H1 (cell line): ENCODE measurements around the gene FAM204A. TPM values are rescaled to one million over a fixed set of nuclear protein-coding genes. Genes with fewer than 3 reads are reported as not detected.

ENCODE experiments used
- CTCF ChIA-PET: fragments of 300-600 bp; sonication (Branson Sonifier 250); formaldehyde crosslinking; loops from one replicate; lab custom pipeline; 2021; ENCODE audit not compliant: partially characterized antibody; lab: Charles Lee
- POLR2A ChIA-PET: fragments of 300-600 bp; sonication (Branson Sonifier 250); formaldehyde crosslinking; loops from one replicate; lab custom pipeline; 2021; ENCODE audit warnings: inconsistent platforms; ENCODE audit not compliant: partially characterized antibody; lab: Charles Lee
- DNase-seq, 2 experiments: peaks; one replicate each; pipeline versions ENCODE4 v3.0.0 to v3.0.0-alpha.2; 2010 to 2022; ENCODE audit warnings: low spot score in 2 of 2, low read depth in 1 of 2, mixed read lengths in 1 of 2
- FAIRE-seq: peaks from 2 replicates; lab custom pipeline; 2011; peaks lifted over from hg19 to GRCh38; lab: Jason Lieb, UNC
- H2AFZ ChIP-seq: 2 replicates; pipeline ENCODE4 v1.8.1; 2012; ENCODE audit warnings: low read length, inconsistent platforms
- H2AK5ac ChIP-seq: 2 replicates; pipeline ENCODE4 v1.6.1; 2013; ENCODE audit warnings: low read depth, low read length
- H2BK120ac ChIP-seq: replicated peaks from 2 replicates; pipeline ENCODE3; 2013; ENCODE audit warnings: low read depth, low read length, inconsistent platforms
- H2BK12ac ChIP-seq: 2 replicates; pipeline ENCODE4 v1.6.1; 2013; ENCODE audit warnings: low read depth, low read length
- H2BK15ac ChIP-seq: 2 replicates; pipeline ENCODE4 v1.6.1; 2013; ENCODE audit warnings: low read length
- H2BK20ac ChIP-seq: 2 replicates; pipeline ENCODE4 v1.6.1; 2013; ENCODE audit warnings: low read length
- H2BK5ac ChIP-seq: 2 replicates; pipeline ENCODE4 v1.6.1; 2013; ENCODE audit warnings: low read depth, low read length
- H3K14ac ChIP-seq: 2 replicates; pipeline ENCODE4 v1.6.1; 2013; ENCODE audit warnings: inconsistent platforms; ENCODE audit not compliant: insufficient read length
- H3K18ac ChIP-seq: 2 replicates; pipeline ENCODE4 v1.6.1; 2013; ENCODE audit warnings: low read length; ENCODE audit errors: extremely low read depth
- H3K23ac ChIP-seq: 2 replicates; pipeline ENCODE4 v1.6.1; 2013; ENCODE audit warnings: inconsistent platforms; ENCODE audit not compliant: insufficient read length
- H3K23me2 ChIP-seq: 2 replicates; pipeline ENCODE4 v1.6.1; 2013; ENCODE audit warnings: low read depth, low read length
- H3K27ac ChIP-seq: 2 replicates; pipeline ENCODE4 v1.6.1; 2011; ENCODE audit warnings: low read depth, low read length, inconsistent platforms
- H3K27me3 ChIP-seq, 4 experiments: replicated peaks in 1 of 4; 1 replicate in 1 of 4; 2 replicates in 3 of 4; pipeline versions ENCODE4 v1.6.1 to v1.8.1; 2011 to 2013; ENCODE audit warnings: low read length in 3 of 4, mild to moderate bottlenecking in 3 of 4, inconsistent platforms in 2 of 4, mixed read lengths in 2 of 4, moderate library complexity in 1 of 4; ENCODE audit not compliant: control insufficient read depth in 3 of 4, insufficient read depth in 3 of 4; ENCODE audit errors: extremely low read depth in 1 of 4
- H3K36me3 ChIP-seq, 4 experiments: 2 replicates each; pipeline versions ENCODE4 v1.6.1 to v1.8.1; 2011 to 2013; ENCODE audit warnings: mild to moderate bottlenecking in 4 of 4, low read length in 3 of 4, moderate library complexity in 2 of 4, control low read depth in 1 of 4, inconsistent platforms in 1 of 4; ENCODE audit not compliant: insufficient read depth in 4 of 4, control insufficient read depth in 2 of 4
- H3K4ac ChIP-seq: replicated peaks from 2 replicates; pipeline ENCODE3; 2013; ENCODE audit warnings: low read length, low read depth, mixed read lengths, inconsistent platforms; ENCODE audit not compliant: insufficient read length
- H3K4me1 ChIP-seq, 4 experiments: replicated peaks in 1 of 4; 1 replicate in 1 of 4; 2 replicates in 3 of 4; pipeline versions ENCODE4 v1.6.1 to v1.8.1; 2011 to 2013; ENCODE audit warnings: low read length in 3 of 4, inconsistent platforms in 2 of 4, mixed read lengths in 1 of 4; ENCODE audit not compliant: insufficient read depth in 4 of 4, control insufficient read depth in 3 of 4
- H3K4me2 ChIP-seq, 2 experiments: 2 replicates each; pipeline versions ENCODE4 v1.6.1 to v1.8.1; 2011 to 2013; ENCODE audit warnings: low read depth in 2 of 2, low read length in 2 of 2, control low read depth in 1 of 2, inconsistent platforms in 1 of 2, mild to moderate bottlenecking in 1 of 2; ENCODE audit not compliant: insufficient read depth in 1 of 2
- H3K4me3 ChIP-seq, 4 experiments: fragments of 200-600, 300-600 bp in 1 of 4; sonication (generic), shearing (Covaris generic), sonication (Bioruptor Twin) in 1 of 4; 2 replicates each; pipeline versions ENCODE4 v1.5.1 to v1.8.1; 2011 to 2016; ENCODE audit warnings: low read length in 4 of 4, low read depth in 3 of 4, control low read depth in 2 of 4, inconsistent platforms in 2 of 4, mild to moderate bottlenecking in 2 of 4, mixed read lengths in 1 of 4, moderate library complexity in 1 of 4; ENCODE audit not compliant: insufficient read depth in 2 of 4; ENCODE audit errors: extremely low read depth in 1 of 4
- H3K56ac ChIP-seq: replicated peaks from 2 replicates; pipeline ENCODE3; 2013; ENCODE audit warnings: low read depth, mild to moderate bottlenecking, mixed read lengths, low read length, inconsistent platforms; ENCODE audit not compliant: insufficient read length
- H3K79me1 ChIP-seq: 2 replicates; pipeline ENCODE4 v1.6.1; 2013; ENCODE audit warnings: low read depth, low read length, control low read depth
- H3K79me2 ChIP-seq, 2 experiments: 2 replicates each; pipeline versions ENCODE4 v1.6.1 to v1.8.1; 2012 to 2013; ENCODE audit warnings: low read length in 2 of 2, mild to moderate bottlenecking in 2 of 2, inconsistent platforms in 1 of 2; ENCODE audit not compliant: insufficient read depth in 2 of 2, control insufficient read depth in 1 of 2
- H3K9ac ChIP-seq, 4 experiments: replicated peaks in 1 of 4; 1 replicate in 1 of 4; 2 replicates in 3 of 4; pipeline versions ENCODE4 v1.6.1 to v1.8.1; 2011 to 2013; ENCODE audit warnings: low read depth in 3 of 4, low read length in 3 of 4, control low read depth in 2 of 4, mild to moderate bottlenecking in 2 of 4, moderate library complexity in 2 of 4, inconsistent platforms in 1 of 4; ENCODE audit errors: extremely low read depth in 1 of 4
- H3K9me3 ChIP-seq, 2 experiments: 2 replicates each; pipeline versions ENCODE4 v1.6.1 to v1.8.1; 2012 to 2013; ENCODE audit warnings: mild to moderate bottlenecking in 2 of 2, moderate library complexity in 2 of 2, control low read depth in 1 of 2, inconsistent platforms in 1 of 2, low read depth in 1 of 2, low read length in 1 of 2, mixed read lengths in 1 of 2; ENCODE audit not compliant: insufficient read depth in 2 of 2
- H4K20me1 ChIP-seq, 2 experiments: replicated peaks in 1 of 2; 2 replicates each; pipeline versions ENCODE3 to v1.8.1; 2011 to 2013; ENCODE audit warnings: inconsistent platforms in 2 of 2, low read length in 2 of 2, mild to moderate bottlenecking in 1 of 2; ENCODE audit not compliant: insufficient read depth in 2 of 2, control insufficient read depth in 1 of 2
- H4K5ac ChIP-seq: 2 replicates; pipeline ENCODE4 v1.6.1; 2013; ENCODE audit warnings: low read length, low read depth, mixed read lengths, inconsistent platforms; ENCODE audit not compliant: insufficient read length
- H4K8ac ChIP-seq: 2 replicates; pipeline ENCODE4 v1.8.0; 2013; ENCODE audit warnings: mild to moderate bottlenecking, moderate library complexity, low read length, inconsistent platforms; ENCODE audit not compliant: insufficient read depth; ENCODE audit errors: extremely low read depth
- H4K91ac ChIP-seq: replicated peaks from 2 replicates; pipeline ENCODE3; 2013; ENCODE audit warnings: low read length, mixed read lengths, inconsistent platforms; ENCODE audit not compliant: insufficient read length
- ATF3 ChIP-seq: IDR thresholded peaks from 2 replicates; pipeline ENCODE4 v1.6.1; 2011; ENCODE audit warnings: low read depth, mild to moderate bottlenecking, low read length; ENCODE audit not compliant: insufficient read depth
- CHD2 ChIP-seq: IDR thresholded peaks from 2 replicates; pipeline ENCODE4 v1.6.1; 2012; ENCODE audit warnings: low read length, improper control_type of control experiment
- CREB1 ChIP-seq: IDR thresholded peaks from 2 replicates; pipeline ENCODE4 v1.6.1; 2012; ENCODE audit warnings: inconsistent platforms
- EGR1 ChIP-seq: IDR thresholded peaks from 2 replicates; pipeline ENCODE4 v1.6.1; 2011; ENCODE audit warnings: low read depth, low read length, borderline replicate concordance
- EP300 ChIP-seq, 2 experiments: IDR thresholded peaks; 1 replicate in 1 of 2; 2 replicates in 1 of 2; pipeline ENCODE4 v1.6.1; 2011 to 2012; ENCODE audit warnings: low read depth in 2 of 2, low read length in 2 of 2, mild to moderate bottlenecking in 2 of 2, borderline replicate concordance in 1 of 2, inconsistent platforms in 1 of 2, moderate library complexity in 1 of 2
- FOSL1 ChIP-seq: IDR thresholded peaks from 2 replicates; pipeline ENCODE4 v1.6.1; 2011; ENCODE audit warnings: mild to moderate bottlenecking, low read depth, low read length, moderate library complexity; ENCODE audit not compliant: insufficient read depth
- JUN ChIP-seq: IDR thresholded peaks from 2 replicates; pipeline ENCODE4 v1.6.1; 2011; ENCODE audit warnings: low read depth, mild to moderate bottlenecking, improper control_type of control experiment, low read length
- PHF8 ChIP-seq: fragments of 200-600 bp; sonication (generic); conservative IDR thresholded peaks from 2 replicates; pipeline ENCODE4 v1.7.1; 2012; ENCODE audit warnings: low read depth, mild to moderate bottlenecking, inconsistent platforms, low read length, moderate library complexity
- SAP30 ChIP-seq: fragments of 300-600 bp; sonication (generic); IDR thresholded peaks from 2 replicates; pipeline ENCODE4 v1.7.1; 2012; ENCODE audit warnings: low read length, moderate library complexity, mild to moderate bottlenecking, inconsistent platforms; ENCODE audit not compliant: insufficient read depth, insufficient replicate concordance
- SIX5 ChIP-seq: IDR thresholded peaks from 2 replicates; pipeline ENCODE4 v1.6.1; 2011; ENCODE audit warnings: mild to moderate bottlenecking, low read depth, low read length
- SP4 ChIP-seq: IDR thresholded peaks from 2 replicates; pipeline ENCODE4 v1.6.1; 2012; ENCODE audit warnings: low read length, inconsistent platforms
- TEAD4 ChIP-seq: IDR thresholded peaks from 2 replicates; pipeline ENCODE4 v1.6.1; 2012; ENCODE audit warnings: low read depth, low read length, inconsistent platforms, mixed read lengths
- WGBS, 2 experiments: shearing (Covaris generic) in 1 of 2; methylation state at CpG; one replicate each; pipeline versions ENCODE4 v1.1.6 to v1.1.7; 2013 to 2015; ENCODE audit warnings: low lambda C conversion rate in 2 of 2, mixed read lengths in 2 of 2, inconsistent platforms in 1 of 2, low coverage in 1 of 2, missing lambda C conversion rate in 1 of 2; ENCODE audit not compliant: insufficient replicate concordance in 2 of 2, insufficient coverage in 1 of 2, insufficient read length in 1 of 2; ENCODE audit errors: extremely low coverage in 1 of 2, missing lambda C conversion rate in 1 of 2; 5-methylcytosine and 5-hydroxymethylcytosine counted together
- polyA plus RNA-seq, 7 experiments: library from polyadenylated mRNA; depleted of rRNA in 3 of 7; stranded (reverse) in 5 of 7; unstranded in 2 of 7; fragments of >200 nt in 5 of 7; fragments of 200-250 nt in 2 of 7; gene quantifications; 1 replicate in 5 of 7; 2 replicates in 1 of 7; 4 replicates in 1 of 7; pipeline versions ENCODE4 v1.2.1 to v1.2.3, GENCODE V29; 2011 to 2013; ENCODE audit warnings: missing spikeins in 2 of 7, mixed read lengths in 2 of 7
- total RNA-seq: library from RNA; stranded (reverse); fragmentation: NEBNext Ultra II Directional; extraction: Animal tissue kit (Norgen Biotek cat#: 25700); gene quantifications from 2 replicates; pipeline ENCODE4 v1.2.1, GENCODE V29; 2021

Gene FAM204A
- total and polyA plus RNA-seq, 2 of the 8 experiments (the other 6 are each of a cell fraction or from before 2014, with no cell fraction given), result 4.9 to 37.4 TPM

- no peak overlapping the region for H3K4ac ChIP-seq
- H3K18ac ChIP-seq, result no peak overlapping the region
- H4K20me1 ChIP-seq, result no peaks in the 10 kb centered on the region
- WGBS, 2 experiments, result 71% methylated on average over 4 of the region's 4 CpGs; no CpG with 5 or more reads in 1 of the 2 experiments
- H2BK12ac ChIP-seq, result no peak overlapping the region
- no peak overlapping the region for H3K23ac ChIP-seq
- DNase-seq, result no peak
- H2BK5ac ChIP-seq, result no peak overlapping the region
- no peak overlapping the region for H4K8ac ChIP-seq
- no peak overlapping the region for H2BK120ac ChIP-seq
- H3K56ac ChIP-seq, result no peak overlapping the region
- no peak overlapping the region for H3K9ac ChIP-seq
- H2BK15ac ChIP-seq, result no peak overlapping the region
- no peak overlapping the region for H3K14ac ChIP-seq
- H4K91ac ChIP-seq, result no peak overlapping the region
- H2AFZ ChIP-seq, result no peak overlapping the region
- H3K79me2 ChIP-seq, result no peaks in the 10 kb centered on the region
- no peak for TF ChIP-seq EGR1
- no peak for TF ChIP-seq JUN
- TF ChIP-seq ATF3, result no peak
- no peak for TF ChIP-seq CREB1
- no peak for TF ChIP-seq FOSL1
- no peak for TF ChIP-seq SAP30
- TF ChIP-seq SP4, result no peak
- TF ChIP-seq PHF8, result no peak
- TF ChIP-seq SIX5, result no peak
- TF ChIP-seq EP300 (IDR thresholded peaks at IDR 0.05; ENCODE audit: borderline replicate concordance in 1 of 2, low read depth in 2 of 2, low read length in 2 of 2), result no peak
- TF ChIP-seq CHD2, result no peak
- TF ChIP-seq TEAD4, result no peak
- no peak overlapping the region for H4K5ac ChIP-seq
- ChIA-PET CTCF (interaction anchor here (0.7 to 2.9 kb wide), 3 partner anchors 14 to 101 kb away, joined by 3 to 16 read pairs (median 4); no protein-coding TSS in a partner anchor), POLR2A (interaction anchor here (0.9 kb wide), 2 partner anchors 14 to 695 kb away, joined by 3 read pairs; no protein-coding TSS in a partner anchor)
- H3K4me2 ChIP-seq, result peak overlapping the region; percentile 60 to 69; a peak in 2 of 4 replicates
- FAIRE-seq, result no peak
- H3K27me3 ChIP-seq, result peaks cover 11 to 27% (median 20%) of the 10 kb centered on the region in 4 experiments
- H3K79me1 ChIP-seq, result no peaks in the 10 kb centered on the region
- peaks cover 0 to under 1% of the 10 kb centered on the region in 2 experiments; a peak in 1 of 4 replicates for H3K9me3 ChIP-seq
- no peak overlapping the region for H2BK20ac ChIP-seq
- no peak overlapping the region for H3K27ac ChIP-seq
- H2AK5ac ChIP-seq, result no peak overlapping the region
- H3K4me3 ChIP-seq, result peak overlapping the region in 1 of 4 experiments; percentile 50; a peak in 1 of 8 replicates
- peaks cover 2 to 6% (median 3%) of the 10 kb centered on the region in 4 experiments; a peak in 4 of 7 replicates for H3K4me1 ChIP-seq
- no peaks in the 10 kb centered on the region; the same call in none of the 2 replicates for H3K23me2 ChIP-seq
- no peaks in the 10 kb centered on the region for H3K36me3 ChIP-seq
Measured at GRCh38 chr10:118272767-118273166, 69.4 kb downstream of the FAM204A start.
